OCI-LY7 (cell line): ENCODE results near the gene ZNF668. TPM values are rescaled to one million over a fixed set of nuclear protein-coding genes. Genes with fewer than 3 reads are reported as not detected.

Source experiments
- BruUV-seq: library from RNA; stranded (reverse); fragments of 400-500 nt; replicated peaks from 2 replicates; lab custom pipeline; 2021; lab: Mats Ljungman, UMichigan
- CTCF ChIA-PET: fragments of 300-600 bp; sonication (Branson Sonifier 250); formaldehyde crosslinking; loops from one replicate; lab custom pipeline; 2022; ENCODE audit warnings: antibody characterized with exemption; ENCODE audit not compliant: unreplicated experiment; lab: Charles Lee
- POLR2A ChIA-PET: fragments of 300-600 bp; sonication (Branson Sonifier 250); formaldehyde crosslinking; loops from one replicate; lab custom pipeline; 2022; ENCODE audit warnings: antibody characterized with exemption; lab: Charles Lee
- DNase-seq: peaks from one replicate; pipeline ENCODE4 v3.0.0-alpha.2; 2015; ENCODE audit warnings: low spot score
- H2AFZ ChIP-seq: fragments of 200-600 bp; sonication (generic), shearing (Covaris generic); 2 replicates; pipeline ENCODE4 v1.6.1; 2014; ENCODE audit warnings: mild to moderate bottlenecking, antibody characterized with exemption, low read length, moderate library complexity
- H3K27ac ChIP-seq: fragments of 200-600 bp; sonication (generic); 2 replicates; pipeline ENCODE4 v1.5.1; 2014; ENCODE audit warnings: mixed run types, low read depth, mild to moderate bottlenecking, moderate library complexity, low read length, inconsistent platforms; ENCODE audit not compliant: poor library complexity, severe bottlenecking
- H3K36me3 ChIP-seq: fragments of 200-600 bp; sonication (generic); 2 replicates; pipeline ENCODE4 v1.6.1; 2014; ENCODE audit warnings: mild to moderate bottlenecking, antibody characterized with exemption, low read length, moderate library complexity, mixed read lengths; ENCODE audit not compliant: insufficient read depth
- H3K4me1 ChIP-seq: fragments of 200-600 bp; sonication (generic); 2 replicates; pipeline ENCODE4 v1.5.1; 2014; ENCODE audit warnings: mild to moderate bottlenecking, low read length; ENCODE audit not compliant: insufficient read depth, poor library complexity, severe bottlenecking
- H3K4me2 ChIP-seq: fragments of 200-600 bp; sonication (generic); 2 replicates; pipeline ENCODE4 v1.6.1; 2014; ENCODE audit warnings: mild to moderate bottlenecking, low read length
- H3K4me3 ChIP-seq: fragments of 200-600 bp; sonication (generic); 2 replicates; pipeline ENCODE4 v1.5.1; 2014; ENCODE audit warnings: mild to moderate bottlenecking, low read depth, low read length; ENCODE audit not compliant: poor library complexity, severe bottlenecking
- H3K79me2 ChIP-seq: fragments of 200-600 bp; sonication (generic); 2 replicates; pipeline ENCODE4 v1.6.1; 2016; ENCODE audit warnings: low read depth, mild to moderate bottlenecking, low read length, moderate library complexity, mixed read lengths; ENCODE audit not compliant: insufficient read depth
- H3K9me2 ChIP-seq: fragments of 200-600 bp; sonication (generic); 2 replicates; pipeline ENCODE4 v1.6.1; 2016; ENCODE audit warnings: mild to moderate bottlenecking, low read length, mixed read lengths; ENCODE audit not compliant: insufficient read depth
- H3K9me3 ChIP-seq: fragments of 200-600 bp; sonication (generic); 2 replicates; pipeline ENCODE4 v1.6.1; 2014; ENCODE audit warnings: mild to moderate bottlenecking, mixed run types, low read length, mixed read lengths
- H4K20me1 ChIP-seq: fragments of 200-600 bp; sonication (generic); 2 replicates; pipeline ENCODE4 v1.6.1; 2014; ENCODE audit warnings: mild to moderate bottlenecking, antibody characterized with exemption, low read length, moderate library complexity, mixed read lengths; ENCODE audit not compliant: insufficient read depth
- CTCF ChIP-seq: fragments of 200-600 bp; sonication (generic); conservative IDR thresholded peaks from 2 replicates; pipeline ENCODE4 v1.5.1; 2014; ENCODE audit warnings: mild to moderate bottlenecking, antibody characterized with exemption, low read length, moderate library complexity, mixed read lengths
- EZH2phosphoT487 ChIP-seq: fragments of 200-600 bp; sonication (generic); IDR thresholded peaks from 2 replicates; pipeline ENCODE4 v1.6.1; 2018; ENCODE audit warnings: low read depth, borderline replicate concordance, mild to moderate bottlenecking, mixed run types, antibody characterized with exemption, low read length, moderate library complexity, mixed read lengths
- intact Hi-C: fragments of 100-400 bp; cut with micrococcal nuclease; formaldehyde crosslinking; loops from one replicate; pipeline ENCODE4 v1.10.0; 2022; ENCODE audit not compliant: unreplicated experiment
- total RNA-seq, 2 experiments: library from RNA; depleted of rRNA in 1 of 2; stranded (reverse); fragments of >200 nt in 1 of 2; shearing (Covaris generic) in 1 of 2; gene quantifications; 2 replicates each; pipeline ENCODE4 v1.2.3, GENCODE V29; 2014 to 2022

ZNF668 gene
- total RNA-seq, 2 experiments from 2014 or later, result 7.8 to 21.7 TPM

DNA sequence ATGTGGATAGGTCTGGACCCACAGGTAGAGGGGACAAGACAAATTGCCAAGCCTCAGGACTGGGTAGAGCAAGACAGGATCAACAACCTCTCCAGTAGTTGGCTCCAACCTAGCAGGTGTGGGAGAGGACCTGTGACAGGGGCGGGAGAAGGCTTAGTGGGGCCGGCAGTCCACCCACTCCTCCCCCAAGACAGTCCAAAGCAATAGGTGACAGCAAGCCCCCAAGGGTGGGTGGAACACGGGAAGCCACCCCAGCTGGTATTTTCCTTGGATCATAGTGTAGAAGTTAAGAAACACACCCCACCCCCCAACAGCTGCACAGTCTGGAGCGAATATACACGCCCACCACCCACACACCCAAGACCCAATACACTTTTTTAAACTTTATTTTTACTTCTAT lies 44.8 kb downstream of the ZNF668 start:
- Histone ChIP-seq H3K36me3 (no peaks in the 10 kb centered on the region), H3K79me2 (no peaks in the 10 kb centered on the region; the same call in 1 of the 2 replicates), H3K4me3 (no peak overlapping the region), H4K20me1 (no peaks in the 10 kb centered on the region), H3K4me2 (no peak overlapping the region), H2AFZ (no peak overlapping the region), H3K27ac (no peak overlapping the region), H3K9me2 (no peaks in the 10 kb centered on the region), H3K9me3 (no peaks in the 10 kb centered on the region), H3K4me1 (peaks cover 13% of the 10 kb centered on the region)
- no peak for DNase-seq
- ChIA-PET POLR2A (interaction anchor here (0.6 kb wide), 1 partner anchor 193 kb away, joined by 3 read pairs; no protein-coding TSS in a partner anchor), CTCF (no interaction called here)
- BruUV-seq, result no TSS peak
- TF ChIP-seq EZH2phosphoT487, result no peak
- TF ChIP-seq CTCF, result no peak
- intact Hi-C loops, result no loop called here

- Histone ChIP-seq H3K4me1 (no peaks in the 10 kb centered on the region), H3K9me2 (no peaks in the 10 kb centered on the region), H3K9me3 (no peaks in the 10 kb centered on the region), H3K27ac (no peak overlapping the region), H3K4me2 (no peak overlapping the region), H4K20me1 (no peaks in the 10 kb centered on the region), H3K4me3 (no peak overlapping the region), H3K79me2 (no peaks in the 10 kb centered on the region), H2AFZ (no peak overlapping the region), H3K36me3 (no peaks in the 10 kb centered on the region)
- BruUV-seq, result no TSS peak
- intact Hi-C loops, result no loop called here
- ChIA-PET POLR2A (no interaction called here), CTCF (no interaction called here)
- DNase-seq, result no peak
- TF ChIP-seq EZH2phosphoT487, result no peak
- TF ChIP-seq CTCF, result no peak
These were observed 48.7 kb downstream of the ZNF668 start for GRCh38 chr16:31025339-31025738.

DNA sequence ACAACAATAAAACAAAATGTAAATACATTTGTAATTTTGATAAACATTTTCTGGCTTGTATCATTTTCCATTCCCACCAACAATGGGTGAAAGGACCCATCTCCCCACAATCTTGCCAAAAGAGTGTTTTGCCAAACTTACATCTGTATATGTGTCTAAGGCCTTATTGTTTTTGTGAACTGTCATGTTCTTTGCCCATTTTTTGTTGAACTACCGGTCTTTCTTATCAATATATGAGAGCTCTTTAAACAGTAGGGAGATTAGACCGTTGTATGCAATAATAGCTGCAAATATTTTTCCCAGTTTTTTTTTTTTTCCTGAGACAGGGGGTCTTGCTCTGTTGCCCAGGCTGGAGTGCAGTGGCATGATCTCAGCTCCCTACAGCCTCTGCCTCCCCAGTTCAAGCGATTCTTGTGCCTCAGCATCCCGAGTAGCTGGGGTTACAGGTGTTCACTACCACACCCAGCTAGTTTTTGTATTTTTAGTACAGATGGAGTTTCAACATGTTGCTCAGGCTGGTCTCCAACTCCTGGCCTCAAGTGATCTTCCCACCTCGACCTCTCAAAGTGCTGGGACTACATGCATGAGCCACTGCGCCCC lies 50.3 kb downstream of the ZNF668 start:
- BruUV-seq, result no TSS peak
- Histone ChIP-seq H2AFZ (no peak overlapping the region), H3K79me2 (no peaks in the 10 kb centered on the region), H3K4me3 (no peak overlapping the region), H3K4me1 (no peaks in the 10 kb centered on the region), H3K9me3 (no peaks in the 10 kb centered on the region), H4K20me1 (no peaks in the 10 kb centered on the region), H3K9me2 (no peaks in the 10 kb centered on the region), H3K4me2 (no peak overlapping the region), H3K27ac (no peak overlapping the region), H3K36me3 (no peaks in the 10 kb centered on the region)
- ChIA-PET CTCF (interaction anchor here (0.5 kb wide), 1 partner anchor 38 kb away, joined by 3 read pairs; no protein-coding TSS in a partner anchor), POLR2A (interaction anchor here (0.5 to 1.1 kb wide), 2 partner anchors 70 to 242 kb away, joined by 4 read pairs; no protein-coding TSS in a partner anchor)
- DNase-seq, result no peak
- intact Hi-C loops, result no loop called here
- TF ChIP-seq CTCF (no peak), EZH2phosphoT487 (no peak)
